ENCODE results near the gene LRIG1.

Gene LRIG1

GRCh38 chr3:66416556-66417304 lies 84.1 kb downstream of the LRIG1 start:
- FAIRE-seq = no peak

GRCh38 chr3:66415867-66416428 lies 84.9 kb downstream of the LRIG1 start:
- FAIRE-seq = no peak

- FAIRE-seq = no peak
Measured at GRCh38 chr3:66414846-66415245, 86.0 kb downstream of the LRIG1 start.

- no peak for FAIRE-seq
Measured at GRCh38 chr3:66413151-66413751, 87.6 kb downstream of the LRIG1 start.

- no peak for FAIRE-seq
Measured at GRCh38 chr3:66411961-66412887, 88.6 kb downstream of the LRIG1 start.

GRCh38 chr3:66411474-66411873 lies 89.3 kb downstream of the LRIG1 start:
- FAIRE-seq = no peak

GRCh38 chr3:66410976-66411375 lies 89.8 kb downstream of the LRIG1 start:
- no peak for FAIRE-seq

GRCh38 chr3:66409771-66410754 lies 90.8 kb downstream of the LRIG1 start:
- FAIRE-seq = no peak

- FAIRE-seq = no peak
Measured at GRCh38 chr3:66407611-66408218, 93.1 kb downstream of the LRIG1 start.

GRCh38 chr3:66406831-66407610 lies 93.8 kb downstream of the LRIG1 start:
- no peak for FAIRE-seq

GRCh38 chr3:66406163-66406562 lies 94.7 kb downstream of the LRIG1 start:
- no peak for FAIRE-seq

- no peak for FAIRE-seq
Measured at GRCh38 chr3:66405701-66406091, 95.1 kb downstream of the LRIG1 start.

- no peak for FAIRE-seq
Measured at GRCh38 chr3:66404903-66405700, 95.7 kb downstream of the LRIG1 start.

GRCh38 chr3:66404197-66404596 lies 96.6 kb downstream of the LRIG1 start:
- no peak for FAIRE-seq

GRCh38 chr3:66403323-66403990 lies 97.4 kb downstream of the LRIG1 start:
- no peak for FAIRE-seq

- FAIRE-seq = no peak
Measured at GRCh38 chr3:66402596-66403290, 98.1 kb downstream of the LRIG1 start.

GRCh38 chr3:66401675-66402491 lies 98.9 kb downstream of the LRIG1 start:
- FAIRE-seq = no peak

GRCh38 chr3:66401157-66401550 lies 99.7 kb downstream of the LRIG1 start:
- no peak for FAIRE-seq

Measured in TTC549 (cell line).